GM19043 (cell line): Measurements from ENCODE around the gene RAB31.

Experiments
- ATAC-seq: cut with Tn5 transposase; IDR thresholded peaks from one replicate; pipeline ENCODE4 v1.9.1; 2021; ENCODE audit warnings: low read depth; ENCODE audit not compliant: unreplicated experiment

The RAB31 gene

GRCh38 chr18:9690418-9691188, 17.5 kb upstream of the RAB31 start:
- ATAC-seq: no peak

GRCh38 chr18:9691235-9691634, 16.9 kb upstream of the RAB31 start:
- no peak for ATAC-seq

DNA sequence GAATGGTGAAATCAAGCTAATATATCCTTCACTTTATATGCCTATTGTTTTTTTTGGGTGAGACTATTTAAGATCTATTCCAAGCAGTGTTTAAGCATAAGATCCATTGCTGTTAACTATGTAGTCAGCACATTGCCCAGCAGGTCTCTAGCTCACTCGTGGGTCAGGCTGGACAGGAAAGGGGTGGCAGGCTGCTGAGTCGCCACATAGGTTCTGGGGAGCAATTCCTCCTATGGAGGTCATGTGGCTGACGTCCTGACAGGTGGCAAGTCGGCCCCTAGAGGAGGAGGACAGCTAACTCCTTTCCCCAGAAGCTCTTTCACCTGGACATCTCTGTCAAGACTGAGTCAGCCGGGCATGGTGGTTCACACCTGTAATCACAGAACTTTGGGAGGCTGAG, 13.9 kb upstream of the RAB31 start:
- ATAC-seq: no peak

DNA sequence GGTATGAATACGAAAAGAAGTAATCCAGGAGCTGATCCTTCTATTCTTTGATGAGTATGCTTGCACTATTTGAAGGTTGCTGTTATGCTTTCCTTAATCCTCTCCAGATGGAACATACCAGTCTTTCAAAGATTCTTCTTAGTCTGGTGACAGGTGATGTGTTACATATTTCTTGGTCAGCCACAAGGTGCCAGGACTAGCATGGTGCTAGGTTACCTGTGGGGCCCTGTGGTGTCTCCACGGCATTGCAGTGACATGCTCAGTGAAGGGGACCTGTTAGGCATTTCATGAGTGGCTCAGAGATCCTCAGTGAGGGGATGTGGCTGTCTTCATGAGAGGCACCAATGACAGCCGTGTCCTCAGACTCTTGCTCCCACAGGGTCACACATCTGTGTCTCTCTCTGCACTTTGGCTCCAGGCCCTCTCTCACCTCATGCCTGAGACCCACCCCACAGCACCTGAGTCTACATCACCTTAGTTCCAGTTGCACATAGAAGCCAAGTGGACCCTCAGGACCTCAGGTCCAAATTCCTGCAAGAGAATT, 13.1 kb upstream of the RAB31 start:
- ATAC-seq: no peak

DNA sequence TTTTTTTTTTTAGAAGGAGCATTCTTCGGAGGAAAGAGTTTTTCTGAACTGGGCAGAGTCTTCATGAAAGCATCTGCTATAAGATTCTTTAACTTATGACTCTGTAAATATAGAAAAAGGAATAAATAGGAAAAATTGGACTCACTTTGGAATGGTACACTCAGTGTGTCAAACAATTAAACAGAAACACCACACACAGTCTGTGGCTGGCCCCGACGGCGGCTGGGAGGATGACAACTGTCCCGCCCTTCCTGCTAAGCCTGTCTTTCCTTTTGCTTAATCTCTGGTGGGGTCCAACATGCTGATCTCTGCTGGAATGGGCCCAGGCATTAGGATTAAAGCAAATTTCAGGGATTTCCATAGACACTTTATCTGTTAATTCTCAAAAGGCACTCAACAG, 12.5 kb upstream of the RAB31 start:
- no peak for ATAC-seq

DNA sequence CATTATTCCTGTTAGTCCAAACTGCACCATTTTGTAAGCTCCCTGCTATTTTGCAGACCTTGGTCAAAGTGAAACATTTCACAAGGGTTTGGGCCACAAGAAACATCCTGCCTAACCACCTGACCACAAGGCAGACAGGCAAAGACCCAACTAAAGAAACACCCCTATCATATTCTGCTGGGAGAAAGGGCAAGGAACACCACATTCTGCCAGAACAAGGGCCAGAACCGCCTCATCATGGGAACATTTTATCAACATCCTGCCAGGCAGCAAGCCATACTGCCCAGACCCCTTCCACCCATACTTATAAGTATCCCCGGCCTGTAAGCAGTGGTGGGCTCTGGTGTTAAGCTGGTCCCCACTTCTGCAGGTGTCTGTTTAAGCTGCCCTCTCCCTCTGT, 12.0 kb upstream of the RAB31 start:
- ATAC-seq: no peak

DNA sequence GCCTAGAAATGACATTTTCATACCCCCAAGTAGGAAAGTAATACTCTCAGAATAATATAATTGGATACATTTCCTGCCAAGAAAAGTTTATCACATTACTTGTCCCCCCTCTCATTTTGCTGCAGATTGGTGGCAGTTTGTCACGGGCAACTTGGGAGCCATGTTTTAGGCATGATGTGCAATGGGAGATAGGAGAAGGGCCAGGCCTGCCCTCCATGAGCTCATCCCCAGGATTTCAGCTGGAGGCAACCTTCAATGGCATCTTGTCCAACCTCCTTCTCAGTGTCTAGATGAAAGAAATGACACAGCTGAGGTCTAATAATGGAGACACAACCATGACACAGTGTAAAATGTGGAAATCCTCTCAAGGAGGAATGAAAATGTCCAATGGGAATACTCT, 11.4 kb upstream of the RAB31 start:
- ATAC-seq: no peak

DNA sequence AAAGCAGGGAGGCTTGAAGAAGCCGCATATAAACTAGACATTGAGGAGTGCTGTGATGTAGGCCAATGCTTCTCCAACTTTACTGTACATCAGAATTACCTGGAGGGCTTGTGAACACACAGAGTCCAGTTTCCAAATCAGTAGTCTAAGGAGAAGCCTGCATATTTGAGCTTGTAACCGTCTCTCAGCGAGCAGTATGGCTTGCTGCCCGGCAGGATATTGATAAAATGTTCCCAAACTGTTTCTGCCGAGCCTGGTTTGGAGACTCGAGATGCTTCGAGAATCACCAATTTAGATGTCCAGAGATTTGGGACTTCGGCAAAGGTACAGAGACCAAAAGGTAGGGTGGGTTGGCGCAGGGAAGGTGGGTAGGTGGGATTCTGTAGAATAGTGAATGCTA, 11.0 kb upstream of the RAB31 start:
- ATAC-seq: no peak

GRCh38 chr18:9698497-9698896, 9.6 kb upstream of the RAB31 start:
- no peak for ATAC-seq

DNA sequence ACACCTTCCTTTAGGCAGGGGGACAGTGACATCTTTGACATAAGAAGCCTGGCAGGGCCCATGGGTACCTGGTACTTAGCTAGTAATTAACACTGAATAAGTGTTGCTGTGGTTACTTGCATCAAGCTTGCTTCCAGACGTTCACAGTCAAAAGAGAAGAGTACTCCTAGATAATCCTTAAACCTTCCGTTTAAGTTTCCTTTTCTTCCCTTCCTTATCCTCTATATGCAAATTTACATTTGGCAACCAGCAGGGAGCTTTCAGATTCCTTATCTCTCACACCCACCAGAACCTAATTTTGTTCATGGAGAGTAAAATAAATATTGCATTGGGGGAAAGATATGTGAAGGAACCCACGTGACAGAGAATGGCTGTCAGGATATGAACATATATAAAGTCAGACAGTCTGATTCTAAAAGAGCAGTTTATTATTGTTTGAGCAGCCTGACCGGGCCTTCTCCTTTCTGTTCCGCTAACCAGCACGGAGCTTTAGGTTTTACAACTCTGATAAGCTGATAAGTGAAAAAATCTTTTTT, 7.8 kb upstream of the RAB31 start:
- no peak for ATAC-seq

DNA sequence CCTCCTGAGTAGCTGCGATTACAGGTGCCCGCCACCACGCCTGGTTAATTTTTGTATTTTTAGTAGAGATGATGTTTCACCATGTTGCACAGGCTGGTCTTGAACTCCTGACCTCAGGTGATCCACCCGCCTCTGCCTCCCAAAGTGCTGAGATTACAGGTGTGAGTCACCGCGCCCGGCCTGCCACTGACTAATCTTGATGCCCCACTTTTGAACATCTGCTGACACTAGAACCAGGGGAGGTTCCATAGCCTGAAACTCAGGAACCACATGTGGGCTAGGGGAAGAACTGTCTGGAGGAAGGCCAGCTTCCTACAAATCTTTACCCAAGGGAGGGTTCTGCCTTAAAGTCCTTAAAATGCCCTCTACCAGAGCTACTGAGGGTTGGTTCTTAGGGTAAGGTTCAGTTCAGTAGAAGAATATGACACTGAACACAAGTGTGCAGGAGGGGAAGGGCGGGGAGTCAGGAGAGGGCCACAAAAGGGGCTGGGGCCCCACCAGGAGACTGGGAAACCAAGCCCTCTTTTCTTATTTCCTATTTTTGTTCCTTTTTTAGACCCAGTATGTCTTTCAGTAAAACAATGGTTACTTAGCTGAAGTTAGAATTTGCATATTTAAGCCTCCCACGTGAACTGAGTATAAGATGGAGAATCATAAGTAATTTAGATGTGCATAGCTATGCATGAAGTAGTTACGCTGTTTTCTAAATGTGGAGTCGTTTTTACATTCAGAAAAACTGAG, 6.3 kb upstream of the RAB31 start:
- ATAC-seq: no peak

GRCh38 chr18:9704233-9705118, 3.6 kb upstream of the RAB31 start:
- ATAC-seq: no peak

- no peak for ATAC-seq
Observed at GRCh38 chr18:9705183-9705829, 2.8 kb upstream of the RAB31 start.

- no peak for ATAC-seq
Observed at GRCh38 chr18:9706081-9706935, 1.8 kb upstream of the RAB31 start.

DNA sequence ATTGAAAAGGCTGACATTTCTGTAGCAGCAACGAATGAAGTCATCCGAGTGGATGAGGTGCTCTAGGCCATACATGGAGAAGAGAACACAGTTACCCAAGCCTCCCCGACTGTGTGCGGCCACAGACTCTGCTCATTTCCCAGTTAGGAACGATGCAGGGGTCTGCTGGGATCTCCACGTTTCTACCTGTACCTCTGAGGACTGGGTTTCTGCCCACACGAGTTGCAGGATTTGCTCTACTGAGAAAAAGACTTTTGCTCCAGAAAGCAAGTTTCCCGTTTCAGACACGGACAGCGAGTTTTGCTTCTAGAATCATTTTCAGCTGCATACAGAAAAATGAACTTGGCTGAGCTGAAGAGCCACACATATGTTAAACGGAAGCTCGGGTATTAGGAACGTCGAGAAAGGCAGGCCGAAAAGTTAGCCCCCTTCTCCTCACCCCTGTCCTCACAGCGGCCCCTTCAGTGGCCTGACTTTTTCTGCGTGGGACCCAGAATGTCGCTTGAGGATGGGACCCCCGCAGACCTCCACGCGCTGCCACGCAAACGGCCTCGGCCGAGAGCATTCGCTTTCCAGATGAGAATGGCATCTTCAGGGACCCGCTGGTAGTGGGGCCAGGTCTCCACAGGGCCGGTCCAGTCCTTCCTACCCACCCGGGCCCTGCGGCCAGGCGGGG, 582 bp upstream of the RAB31 start:
- no peak for ATAC-seq

DNA sequence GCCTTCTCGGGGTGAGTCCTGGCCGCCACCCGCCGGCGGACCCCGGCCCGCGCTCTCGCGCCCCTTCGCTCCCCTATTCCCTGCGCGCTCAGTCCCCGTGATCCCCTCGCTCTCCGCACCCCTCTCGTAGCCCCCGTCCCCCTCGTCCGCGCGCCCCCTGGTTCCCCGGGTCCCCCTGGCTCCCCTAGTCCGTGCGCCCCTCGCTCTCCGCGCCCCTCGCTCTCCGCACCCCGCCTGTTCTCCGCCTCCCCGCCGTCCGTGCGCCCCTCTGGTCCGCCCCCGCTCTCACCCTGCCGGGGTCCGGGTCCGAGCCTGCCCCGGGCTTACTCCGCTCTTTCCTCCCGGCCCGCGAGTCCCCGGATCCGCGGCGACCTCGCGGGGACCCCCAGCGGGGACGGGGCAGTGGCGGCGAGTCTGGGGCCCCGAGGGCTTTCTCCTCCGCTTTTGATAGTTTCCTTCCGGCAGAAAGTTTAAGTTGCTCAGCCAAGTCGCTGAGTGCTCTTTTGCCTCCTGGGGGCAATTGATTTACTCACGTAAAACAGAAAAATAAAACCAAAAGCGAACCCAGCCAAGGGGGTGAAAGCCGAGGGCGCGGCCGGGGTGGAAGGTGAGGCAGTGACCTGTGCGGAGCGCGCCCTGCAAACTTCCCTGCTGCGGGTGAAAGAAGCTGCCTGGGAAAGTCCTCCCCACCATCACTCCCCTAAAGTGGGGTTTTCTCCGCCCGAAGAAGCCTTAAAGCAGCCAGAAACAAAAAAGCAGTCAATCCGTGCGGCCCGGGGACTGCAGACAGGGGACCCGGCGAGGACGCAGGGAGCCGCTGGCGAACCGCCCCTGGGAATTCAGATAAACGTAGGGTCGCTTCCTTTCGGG, 568 bp downstream of the RAB31 start:
- no peak for ATAC-seq

DNA sequence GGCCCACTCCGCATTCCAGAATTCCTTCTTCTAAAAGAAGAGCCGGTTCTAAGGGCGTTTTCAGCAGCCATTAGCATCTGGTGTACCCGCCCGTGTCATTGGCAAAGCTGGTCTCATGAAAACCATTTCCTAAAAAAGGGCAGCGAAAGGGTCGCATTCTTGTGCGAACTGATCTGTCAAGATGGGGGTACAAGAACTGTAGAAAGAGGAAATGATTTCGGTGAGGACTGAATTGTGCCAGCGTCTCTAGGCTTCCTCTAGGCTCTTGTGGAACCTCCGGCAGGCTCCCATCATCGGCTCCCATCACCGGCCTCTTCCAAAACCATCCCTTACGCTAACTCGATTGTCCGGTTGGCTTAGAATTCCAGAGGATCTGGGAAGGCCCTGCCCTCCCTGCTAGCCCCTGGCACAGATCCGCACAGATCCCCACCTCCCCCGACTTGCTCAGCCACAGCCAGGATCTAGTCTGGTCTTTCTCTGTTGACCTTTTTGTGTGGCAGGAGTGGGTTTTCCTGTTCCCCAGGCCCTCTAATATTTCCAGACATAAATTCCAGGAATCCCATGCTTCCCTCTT, 1.3 kb downstream of the RAB31 start:
- no peak for ATAC-seq
